K562 (cell line): Measurements from ENCODE around the gene S100A4. TPM values are rescaled to one million over a fixed set of nuclear protein-coding genes. Genes with fewer than 3 reads are reported as not detected.

ENCODE experiments used
- ATAC-seq: fragments of 200-7000 bp; cut with Tn5 transposase; 3 replicates; pipeline ENCODE4 v1.9.1; 2020; ENCODE audit warnings: moderate library complexity
- BruUV-seq: library from RNA; stranded (reverse); fragments of 400-500 nt; replicated peaks from 2 replicates; lab custom pipeline; 2021; lab: Mats Ljungman, UMichigan
- CTCF ChIA-PET: fragments of 300-600 bp; formaldehyde crosslinking; extraction: SDS; loops from one replicate; lab custom pipeline; 2021; ENCODE audit warnings: low intra/inter-chr PET ratio; lab: Yijun Ruan, JAX
- POLR2A ChIA-PET: fragments of 300-600, 350-650 bp; sonication (Branson Sonifier 250); formaldehyde crosslinking; extraction: SDS; loops from one replicate; lab custom pipeline; 2021; ENCODE audit warnings: antibody characterized with exemption, inconsistent platforms; lab: Yijun Ruan, JAX
- DNase-seq, 4 experiments: peaks; one replicate each; pipeline versions ENCODE4 v3.0.0 to v3.0.0-alpha.2; 2011 to 2018; ENCODE audit warnings: low spot score in 3 of 4, mixed read lengths in 3 of 4; ENCODE audit errors: extremely low read depth in 1 of 4
- FAIRE-seq: peaks from 2 replicates; lab custom pipeline; 2011; peaks lifted over from hg19 to GRCh38; lab: Jason Lieb, UNC
- H2AFZ ChIP-seq: 2 replicates; pipeline ENCODE4 v1.6.0; 2011; ENCODE audit warnings: low read depth, low read length, control low read depth, inconsistent platforms
- H3K27ac ChIP-seq: fragments of 200-600 bp; 3 replicates; pipeline ENCODE4 v1.8.0; 2011; ENCODE audit warnings: low read depth, mild to moderate bottlenecking, control low read depth, inconsistent platforms, low read length, moderate library complexity, mixed read lengths; ENCODE audit errors: extremely low read depth
- H3K27me3 ChIP-seq, 2 experiments: fragments of 300-600 bp in 1 of 2; 2 replicates in 1 of 2; 3 replicates in 1 of 2; pipeline versions ENCODE4 v1.6.0 to v1.8.0; 2011; ENCODE audit warnings: inconsistent platforms in 2 of 2, low read length in 2 of 2, mild to moderate bottlenecking in 1 of 2, mixed read lengths in 1 of 2, moderate library complexity in 1 of 2; ENCODE audit not compliant: control insufficient read depth in 2 of 2, insufficient read depth in 2 of 2
- H3K36me3 ChIP-seq: fragments of 300-600 bp; 3 replicates; pipeline ENCODE4 v1.8.0; 2011; ENCODE audit warnings: mild to moderate bottlenecking, low read length, inconsistent platforms; ENCODE audit not compliant: control insufficient read depth, insufficient read depth
- H3K4me1 ChIP-seq, 2 experiments: fragments of 200-600 bp in 1 of 2; replicated peaks in 1 of 2; 2 replicates in 1 of 2; 3 replicates in 1 of 2; pipeline versions ENCODE4 v1.5.1 to v1.8.0; 2011; ENCODE audit warnings: inconsistent platforms in 2 of 2, low read length in 2 of 2, mild to moderate bottlenecking in 1 of 2, mixed read lengths in 1 of 2, moderate library complexity in 1 of 2; ENCODE audit not compliant: control insufficient read depth in 2 of 2, insufficient read depth in 2 of 2
- H3K4me2 ChIP-seq: 2 replicates; pipeline ENCODE4 v1.6.1; 2011; ENCODE audit warnings: low read length, control low read depth, inconsistent platforms, mixed read lengths; ENCODE audit not compliant: insufficient read depth
- H3K4me3 ChIP-seq: fragments of 200-600 bp; sonication (generic), shearing (Covaris generic); 2 replicates; pipeline ENCODE4 v1.5.1; 2016; ENCODE audit warnings: control low read depth, inconsistent platforms
- H3K79me2 ChIP-seq: fragments of 200-600 bp; 3 replicates; pipeline ENCODE4 v1.8.0; 2011; ENCODE audit warnings: low read length, inconsistent platforms; ENCODE audit not compliant: control insufficient read depth, insufficient read depth
- H3K9ac ChIP-seq, 2 experiments: 2 replicates each; pipeline versions ENCODE4 v1.6.0 to v1.6.1; 2011; ENCODE audit warnings: low read depth in 2 of 2, low read length in 2 of 2, control low read depth in 1 of 2, inconsistent platforms in 1 of 2, mild to moderate bottlenecking in 1 of 2, mixed read lengths in 1 of 2; ENCODE audit not compliant: insufficient read depth in 1 of 2
- H3K9me1 ChIP-seq: one replicate; pipeline ENCODE4 v1.6.0; 2011; ENCODE audit warnings: inconsistent platforms, mild to moderate bottlenecking, low read length, moderate library complexity; ENCODE audit not compliant: control insufficient read depth, insufficient read depth
- H3K9me3 ChIP-seq: replicated peaks from 2 replicates; pipeline ENCODE4 v1.5.1; 2011; ENCODE audit warnings: low read depth, low read length, inconsistent platforms; ENCODE audit not compliant: control insufficient read depth, insufficient read depth
- H4K20me1 ChIP-seq: replicated peaks from 2 replicates; pipeline ENCODE4 v1.6.1; 2011; ENCODE audit warnings: low read length, inconsistent platforms, mixed read lengths; ENCODE audit not compliant: control insufficient read depth, insufficient read depth
- DEAF1 ChIP-seq: fragments of 450-650 bp; formaldehyde crosslinking; IDR thresholded peaks from 2 replicates; pipeline ENCODE4 v1.4.0; 2020; ENCODE audit warnings: mild to moderate bottlenecking, moderate library complexity
- EP400 ChIP-seq: fragments of 450-650 bp; IDR thresholded peaks from 2 replicates; pipeline ENCODE4 v1.6.1; 2017; ENCODE audit warnings: antibody characterized with exemption, mild to moderate bottlenecking, moderate library complexity
- ETV6 ChIP-seq, 3 experiments: fragments of 150-350 bp in 1 of 3; sonication (generic) in 1 of 3; formaldehyde crosslinking in 1 of 3; IDR thresholded peaks; 2 replicates each; pipeline versions ENCODE4 v1.6.1 to v1.8.0; 2014 to 2022; ENCODE audit warnings: borderline replicate concordance in 2 of 3, low read depth in 2 of 3, antibody characterized with exemption in 1 of 3, low read length in 1 of 3, mild to moderate bottlenecking in 1 of 3, missing genetic modification reagents in 1 of 3
- HEY1 ChIP-seq: fragments of 250-450 bp; sonication (Bioruptor Pico); IDR thresholded peaks from 2 replicates; pipeline ENCODE4 v1.5.0; 2020; ENCODE audit warnings: mild to moderate bottlenecking, moderate library complexity, borderline replicate concordance
- POLR3G ChIP-seq: IDR thresholded peaks from 2 replicates; pipeline ENCODE4 v1.6.1; 2011; ENCODE audit not compliant: insufficient read length, insufficient replicate concordance; ENCODE audit errors: extremely low read depth
- PREB ChIP-seq: sonication (generic); formaldehyde crosslinking; IDR thresholded peaks from 2 replicates; pipeline ENCODE4 v1.8.1; 2023; ENCODE audit warnings: mild to moderate bottlenecking, missing genetic modification reagents
- SAP30 ChIP-seq: fragments of 200-600 bp; sonication (generic); IDR thresholded peaks from 2 replicates; pipeline ENCODE4 v1.6.1; 2012; ENCODE audit warnings: borderline replicate concordance, low read depth, mild to moderate bottlenecking, moderate library complexity, low read length, control low read depth, inconsistent platforms; ENCODE audit not compliant: insufficient read depth, poor library complexity, severe bottlenecking
- SMAD4 ChIP-seq: fragments of 250-450 bp; sonication (Bioruptor Pico); conservative IDR thresholded peaks from 2 replicates; pipeline ENCODE4 v1.8.0; 2021; ENCODE audit warnings: inconsistent platforms, mild to moderate bottlenecking, moderate library complexity
- TBP ChIP-seq: optimal IDR thresholded peaks from 2 replicates; pipeline ENCODE3; 2011; ENCODE audit warnings: low read depth, low read length, improper control_type of control experiment
- YBX1 ChIP-seq: fragments of 450-650 bp; IDR thresholded peaks from 2 replicates; pipeline ENCODE4 v1.7.1; 2016; ENCODE audit warnings: mild to moderate bottlenecking
- ZNF644 ChIP-seq: fragments of 200-800 bp; sonication (Bioruptor generic); IDR thresholded peaks from 2 replicates; pipeline ENCODE4 v1.6.1; 2016; ENCODE audit warnings: low read depth, missing genetic modification characterization, missing compliant biosample characterization
- WGBS: fragments of 100-300 bp; shearing (Covaris generic); methylation state at CpG from one replicate; pipeline ENCODE4 v1.1.6; 2016; ENCODE audit warnings: low coverage, mixed read lengths; ENCODE audit not compliant: insufficient coverage; ENCODE audit errors: missing lambda C conversion rate; 5-methylcytosine and 5-hydroxymethylcytosine counted together
- in situ Hi-C: fragments of 300-500 bp; cut with MboI; formaldehyde crosslinking; loops from 4 replicates; pipeline ENCODE4 v1.15.0; 2018; ENCODE audit warnings: inconsistent platforms, mixed read lengths
- intact Hi-C: fragments of 100-400 bp; cut with micrococcal nuclease; formaldehyde crosslinking; loops from 2 replicates; pipeline ENCODE4 v1.14.2; 2022
- polyA plus RNA-seq, 8 experiments: library from polyadenylated mRNA; depleted of rRNA in 4 of 8; stranded (reverse) in 5 of 8; unstranded in 3 of 8; fragments of >200 nt; fragmentation: Nextera tagmentation in 2 of 8; fragmentation: Illumina TruSeq in 1 of 8; extraction: Ambion mirVana in 2 of 8; extraction: Trizol in 1 of 8; gene quantifications; 2 replicates each; pipeline versions ENCODE4 v1.2.1 to v1.2.3, GENCODE V29; 2011 to 2014; ENCODE audit warnings: inconsistent platforms in 1 of 8, missing spikeins in 1 of 8
- total RNA-seq, 7 experiments: library from RNA; depleted of rRNA in 6 of 7; stranded (reverse); fragments of >200 nt in 6 of 7; fragmentation: Illumina TruSeq in 2 of 7; extraction: Trizol in 2 of 7; gene quantifications; 2 replicates each; pipeline versions ENCODE4 v1.2.1 to v1.2.3, GENCODE V29; 2011 to 2021; ENCODE audit warnings: low replicate concordance in 1 of 7

Gene S100A4
- total and polyA plus RNA-seq, 9 of the 15 experiments (the other 6 are each of a cell fraction or from before 2014, with no cell fraction given): 3.7 to 20.1 (median 11.2) TPM

- intact Hi-C loops: no loop called here
- TF ChIP-seq YBX1 (no peak), PREB (no peak), SMAD4 (CRISPR knock-in tag) (no peak), ETV6 (IDR thresholded peaks at IDR 0.05; ENCODE audit: borderline replicate concordance in 1 of 2, low read depth in 2 of 2, low read length in 1 of 2) (no peak), ETV6 (CRISPR knock-in tag; IDR thresholded peaks at IDR 0.05; ENCODE audit: borderline replicate concordance) (no peak), ZNF644 (no peak), SAP30 (no peak), TBP (no peak), EP400 (no peak), HEY1 (CRISPR knock-in tag) (no peak), DEAF1 (CRISPR knock-in tag) (no peak), POLR3G (no peak)
- TF ChIP-seq, all 486 proteins: peak for 0
- 17% methylated on average over 3 of the region's 3 CpGs for WGBS
Measured at GRCh38 chr1:153573351-153573750, 27.7 kb upstream of the S100A4 start.

More at GRCh38 chr1:153573351-153573750, 27.7 kb upstream of the S100A4 start:
- CTCF ChIA-PET: interaction anchor here (0.6 kb wide), 1 partner anchor 60 kb away, joined by 3 read pairs; no protein-coding TSS in a partner anchor
- Histone ChIP-seq H3K27ac (no peak overlapping the region), H3K4me1 (peaks cover 11 to 13% of the 10 kb centered on the region in 2 experiments; a peak in 4 of 5 replicates), H3K9me3 (no peaks in the 10 kb centered on the region), H3K4me2 (no peak overlapping the region), H3K9me1 (no peaks in the 10 kb centered on the region), H3K4me3 (no peak overlapping the region), H3K27me3 (no peaks in the 10 kb centered on the region), H3K79me2 (no peaks in the 10 kb centered on the region), H3K9ac (no peak overlapping the region), H3K36me3 (no peaks in the 10 kb centered on the region), H4K20me1 (no peaks in the 10 kb centered on the region), H2AFZ (no peak overlapping the region)
- in situ Hi-C loops: no loop called here
- POLR2A ChIA-PET: interaction anchor here (0.6 kb wide), 1 partner anchor 145 kb away, joined by 3 read pairs; no protein-coding TSS in a partner anchor
- BruUV-seq: no TSS peak
- ATAC-seq: no peak
- DNase-seq: no peak
- FAIRE-seq: no peak
